Activated naive CD8-positive, alpha-beta T cell treated with anti-CD3 and anti-CD28 coated beads, Interleukin-2, amount 50 U/mL, for 24 hours (primary cell): ENCODE data around the gene IRF2.

Experiments
- ATAC-seq: fragments of 150-1000 bp; cut with Tn5 transposase; one replicate; pipeline ENCODE4 v1.10.0; 2021
- DNase-seq: peaks from one replicate; pipeline ENCODE4 v3.0.0; 2021
- H3K27ac Mint-ChIP-seq: one replicate; pipeline ENCODE4 v1.8.0; 2021; ENCODE audit warnings: mild to moderate bottlenecking, mixed read lengths
- H3K27me3 Mint-ChIP-seq: one replicate; pipeline ENCODE4 v1.8.0; 2021; ENCODE audit warnings: mixed read lengths
- H3K36me3 Mint-ChIP-seq: one replicate; pipeline ENCODE4 v1.8.0; 2021; ENCODE audit warnings: low read depth, mixed read lengths
- H3K4me1 Mint-ChIP-seq: one replicate; pipeline ENCODE4 v1.8.0; 2021; ENCODE audit warnings: mixed read lengths
- H3K4me3 Mint-ChIP-seq: one replicate; pipeline ENCODE4 v1.8.0; 2021; ENCODE audit warnings: mild to moderate bottlenecking, moderate library complexity, mixed read lengths
- H3K9me3 Mint-ChIP-seq: one replicate; pipeline ENCODE4 v1.8.0; 2021; ENCODE audit warnings: mixed read lengths

Gene IRF2

GRCh38 chr4:184421533-184422155 lies 52.7 kb downstream of the IRF2 start:
- DNase-seq: no peak
- Mint-ChIP-seq H3K4me3 (peak overlapping the region; percentile 61), H3K27ac (peak overlapping the region; percentile 82), H3K27me3 (no peaks in the 10 kb centered on the region), H3K9me3 (peaks cover 8% of the 10 kb centered on the region), H3K4me1 (peaks cover 76% of the 10 kb centered on the region), H3K36me3 (peaks cover 54% of the 10 kb centered on the region)
- no peak for ATAC-seq

DNA sequence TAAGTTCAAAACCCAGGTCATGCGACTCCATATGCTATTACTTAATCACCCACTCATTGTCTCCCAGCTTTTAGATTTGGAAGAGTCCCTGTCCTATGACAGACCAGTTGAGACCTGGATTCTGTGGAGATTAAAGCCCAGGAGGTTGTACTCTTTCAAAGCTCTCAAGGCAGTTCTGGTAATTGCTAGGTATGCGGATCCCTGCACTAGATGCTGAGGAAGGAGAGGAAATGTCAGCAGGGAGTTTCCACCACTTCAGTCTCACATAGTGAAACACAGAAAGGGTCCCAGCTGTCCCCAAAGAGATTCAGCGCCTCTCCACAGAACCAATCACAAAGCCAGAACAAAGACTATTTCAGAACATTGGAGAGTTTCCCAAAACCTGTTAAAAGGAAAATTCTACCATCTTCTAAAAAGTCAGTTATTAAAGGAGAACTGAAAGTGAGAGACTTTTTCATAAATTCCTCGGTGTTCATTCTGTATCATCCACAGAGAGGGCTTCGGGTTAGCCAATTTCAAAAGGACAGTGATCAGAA lies 53.4 kb downstream of the IRF2 start:
- peaks cover 78% of the 10 kb centered on the region for H3K4me1 Mint-ChIP-seq
- ATAC-seq: peak; percentile 42
- peaks cover 49% of the 10 kb centered on the region for H3K36me3 Mint-ChIP-seq
- DNase-seq: peak; percentile 15
- peaks cover 8% of the 10 kb centered on the region for H3K9me3 Mint-ChIP-seq
- H3K27ac Mint-ChIP-seq: peak overlapping the region; percentile 82
- no peaks in the 10 kb centered on the region for H3K27me3 Mint-ChIP-seq
- peak overlapping the region; percentile 61 for H3K4me3 Mint-ChIP-seq

DNA sequence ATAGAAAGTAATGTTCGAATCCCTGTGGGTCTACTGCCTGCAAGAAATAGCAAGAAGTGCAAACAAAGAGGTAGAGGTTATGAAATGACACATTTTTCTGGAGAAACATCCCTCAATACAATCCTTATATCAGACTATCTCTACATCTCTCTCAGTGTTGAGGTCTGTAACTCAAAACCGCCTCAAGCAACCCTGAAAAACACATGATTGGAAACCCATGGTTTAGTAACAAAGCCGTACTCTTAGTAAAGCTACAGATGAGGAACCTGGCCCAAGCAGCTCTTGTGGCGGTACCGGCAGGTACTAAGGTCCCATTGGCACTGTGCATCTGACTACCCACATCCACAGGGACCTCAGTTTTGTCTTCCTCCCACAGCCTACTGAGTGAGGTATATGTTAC lies 53.9 kb downstream of the IRF2 start:
- DNase-seq: no peak
- Mint-ChIP-seq H3K27ac (peak overlapping the region; percentile 82), H3K27me3 (no peaks in the 10 kb centered on the region), H3K9me3 (peaks cover 8% of the 10 kb centered on the region), H3K36me3 (peaks cover 48% of the 10 kb centered on the region), H3K4me3 (peak overlapping the region; percentile 61), H3K4me1 (peaks cover 83% of the 10 kb centered on the region)
- ATAC-seq: peak; percentile 25

GRCh38 chr4:184419976-184420375 lies 54.4 kb downstream of the IRF2 start:
- Mint-ChIP-seq H3K4me3 (no peak overlapping the region), H3K27ac (peak overlapping the region; percentile 82), H3K4me1 (peaks cover 84% of the 10 kb centered on the region), H3K9me3 (peaks cover 8% of the 10 kb centered on the region), H3K27me3 (no peaks in the 10 kb centered on the region), H3K36me3 (peaks cover 50% of the 10 kb centered on the region)
- DNase-seq (no peak), ATAC-seq (no peak)

GRCh38 chr4:184417802-184418511 lies 56.4 kb downstream of the IRF2 start:
- Mint-ChIP-seq H3K4me1 (peaks cover 87% of the 10 kb centered on the region), H3K27ac (peak overlapping the region; percentile 94), H3K4me3 (peak overlapping the region; percentile 75), H3K27me3 (no peaks in the 10 kb centered on the region), H3K9me3 (peaks cover 4% of the 10 kb centered on the region), H3K36me3 (peaks cover 43% of the 10 kb centered on the region)
- ATAC-seq (peak; percentile 80), DNase-seq (peak; percentile 16)

- peak; percentile 41 for DNase-seq
- no peaks in the 10 kb centered on the region for H3K27me3 Mint-ChIP-seq
- H3K4me3 Mint-ChIP-seq: peak overlapping the region; percentile 75
- peaks cover 34% of the 10 kb centered on the region for H3K36me3 Mint-ChIP-seq
- ATAC-seq: peak; percentile 59
- H3K9me3 Mint-ChIP-seq: no peaks in the 10 kb centered on the region
- H3K27ac Mint-ChIP-seq: peak overlapping the region; percentile 94
- H3K4me1 Mint-ChIP-seq: peaks cover 82% of the 10 kb centered on the region
Measured at GRCh38 chr4:184416913-184417734, 57.2 kb downstream of the IRF2 start.

DNA sequence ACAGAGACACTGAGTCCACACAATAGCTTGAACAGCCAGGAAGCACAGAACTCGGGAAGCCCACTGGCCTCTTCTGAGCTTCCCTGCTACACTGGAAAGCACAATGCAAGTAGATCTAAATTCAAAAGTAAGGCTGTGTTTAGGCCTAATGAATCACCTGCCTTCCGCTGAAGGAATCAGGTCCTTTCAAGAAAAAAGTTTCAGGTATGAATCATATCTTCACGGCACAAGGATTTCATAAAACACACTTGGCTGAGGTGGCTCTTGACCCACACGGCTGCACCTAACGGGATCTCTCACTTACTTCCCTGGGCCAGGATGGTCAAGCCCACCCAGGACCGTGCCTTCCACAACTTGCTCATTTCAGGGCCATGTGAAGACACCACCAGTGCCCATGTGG lies 59.3 kb downstream of the IRF2 start:
- Mint-ChIP-seq H3K36me3 (peaks cover 30% of the 10 kb centered on the region), H3K27me3 (no peaks in the 10 kb centered on the region), H3K4me3 (no peak overlapping the region), H3K9me3 (no peaks in the 10 kb centered on the region), H3K27ac (peak overlapping the region; percentile 76), H3K4me1 (peaks cover 74% of the 10 kb centered on the region)
- ATAC-seq (no peak), DNase-seq (no peak)

DNA sequence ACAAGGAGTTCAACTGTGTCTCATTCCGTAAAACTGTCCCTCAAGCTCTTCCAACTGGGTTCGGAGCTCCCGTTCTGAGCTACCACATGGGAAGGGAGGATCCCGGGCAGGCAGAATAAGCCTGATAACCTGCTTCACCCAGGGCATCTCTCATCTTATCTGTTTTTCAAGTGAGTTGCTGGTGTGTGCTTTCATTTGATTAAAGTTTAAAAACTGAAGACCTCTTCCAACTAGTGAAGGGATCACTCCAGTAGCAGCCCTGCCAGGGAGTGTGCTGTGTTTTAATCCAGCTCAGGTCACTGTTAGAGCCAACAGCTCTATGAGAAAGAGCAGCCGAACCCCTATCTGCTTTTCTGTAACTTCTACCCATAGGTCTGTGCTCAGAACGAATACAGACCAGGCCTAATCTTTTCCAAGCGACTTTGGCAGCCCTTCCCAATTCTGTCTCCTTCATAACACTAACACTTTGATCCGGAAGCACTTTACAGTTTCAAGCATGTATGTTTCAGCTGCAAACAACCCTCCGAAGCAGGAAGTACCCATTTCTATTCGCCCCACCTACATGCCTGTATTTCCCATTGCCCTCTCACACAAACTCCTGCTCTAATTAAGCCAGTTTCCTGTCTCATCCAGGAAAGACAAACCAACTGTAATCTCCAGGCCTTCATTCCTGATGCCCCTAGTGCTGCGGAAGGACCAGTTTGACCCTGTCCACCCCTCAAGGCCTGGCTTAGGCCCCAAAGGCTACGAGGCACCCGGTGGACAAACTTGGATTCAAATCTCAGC lies 60.9 kb downstream of the IRF2 start:
- H3K4me3 Mint-ChIP-seq: no peak overlapping the region
- H3K27ac Mint-ChIP-seq: peak overlapping the region; percentile 1
- DNase-seq: no peak
- H3K27me3 Mint-ChIP-seq: no peaks in the 10 kb centered on the region
- peaks cover 74% of the 10 kb centered on the region for H3K4me1 Mint-ChIP-seq
- no peak for ATAC-seq
- peaks cover 30% of the 10 kb centered on the region for H3K36me3 Mint-ChIP-seq
- H3K9me3 Mint-ChIP-seq: no peaks in the 10 kb centered on the region

- DNase-seq: no peak
- Mint-ChIP-seq H3K27ac (peak overlapping the region; percentile 85), H3K27me3 (no peaks in the 10 kb centered on the region), H3K9me3 (no peaks in the 10 kb centered on the region), H3K4me3 (no peak overlapping the region), H3K36me3 (peaks cover 30% of the 10 kb centered on the region), H3K4me1 (peaks cover 66% of the 10 kb centered on the region)
- ATAC-seq: no peak
Measured at GRCh38 chr4:184410748-184411147, 63.6 kb downstream of the IRF2 start.

- ATAC-seq: peak; percentile 29
- Mint-ChIP-seq H3K4me3 (peak overlapping the region; percentile 57), H3K27ac (peak overlapping the region; percentile 85), H3K27me3 (no peaks in the 10 kb centered on the region), H3K4me1 (peaks cover 61% of the 10 kb centered on the region), H3K36me3 (peaks cover 30% of the 10 kb centered on the region), H3K9me3 (no peaks in the 10 kb centered on the region)
- DNase-seq: peak; percentile 42
Measured at GRCh38 chr4:184409911-184410692, 64.2 kb downstream of the IRF2 start.

DNA sequence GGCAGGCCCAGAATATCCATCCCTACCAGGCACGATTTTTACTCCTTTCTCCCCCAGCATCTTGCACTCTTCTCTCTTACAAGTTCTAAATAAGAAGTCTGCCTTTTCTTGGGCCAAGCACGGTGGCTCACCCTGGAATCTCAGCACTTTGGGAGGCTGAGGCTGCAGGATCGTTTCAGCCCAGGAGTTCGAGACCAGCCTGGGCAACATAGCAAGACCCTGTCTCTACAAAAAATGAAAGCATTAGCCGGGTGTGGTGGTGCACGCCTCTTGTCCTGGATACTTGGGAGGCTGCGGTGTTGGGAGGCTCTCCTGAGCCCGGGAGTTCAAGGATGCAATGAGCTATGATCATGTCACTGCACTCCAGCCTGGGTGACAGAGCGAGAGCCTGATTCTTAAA lies 64.8 kb downstream of the IRF2 start:
- ATAC-seq (peak; percentile 6), DNase-seq (no peak)
- H3K4me3 Mint-ChIP-seq: peak overlapping the region; percentile 57
- peak overlapping the region; percentile 85 for H3K27ac Mint-ChIP-seq
- H3K9me3 Mint-ChIP-seq: no peaks in the 10 kb centered on the region
- H3K36me3 Mint-ChIP-seq: peaks cover 31% of the 10 kb centered on the region
- no peaks in the 10 kb centered on the region for H3K27me3 Mint-ChIP-seq
- peaks cover 57% of the 10 kb centered on the region for H3K4me1 Mint-ChIP-seq

GRCh38 chr4:184408684-184409081 lies 65.7 kb downstream of the IRF2 start:
- Mint-ChIP-seq H3K27me3 (no peaks in the 10 kb centered on the region), H3K36me3 (peaks cover 33% of the 10 kb centered on the region), H3K27ac (peak overlapping the region; percentile 85), H3K9me3 (no peaks in the 10 kb centered on the region), H3K4me1 (peaks cover 55% of the 10 kb centered on the region), H3K4me3 (peak overlapping the region; percentile 3)
- no peak for DNase-seq
- ATAC-seq: no peak

- ATAC-seq (peak; percentile 41), DNase-seq (no peak)
- H3K4me3 Mint-ChIP-seq: no peak overlapping the region
- peaks cover 55% of the 10 kb centered on the region for H3K4me1 Mint-ChIP-seq
- H3K27me3 Mint-ChIP-seq: no peaks in the 10 kb centered on the region
- H3K36me3 Mint-ChIP-seq: peaks cover 35% of the 10 kb centered on the region
- H3K27ac Mint-ChIP-seq: peak overlapping the region; percentile 60
- no peaks in the 10 kb centered on the region for H3K9me3 Mint-ChIP-seq
Measured at GRCh38 chr4:184408021-184408683, 66.2 kb downstream of the IRF2 start.
